ENCODE results near the gene INPP5F.
A peak's percentile ranks its signal among the peaks of the same experiment; 100 is the strongest.
"Not testable (repeated sequence)": the region's sequence is repeated elsewhere in the genome, so short reads cannot be mapped to it uniquely, and the experiment has no call there.

The INPP5F gene

DNA sequence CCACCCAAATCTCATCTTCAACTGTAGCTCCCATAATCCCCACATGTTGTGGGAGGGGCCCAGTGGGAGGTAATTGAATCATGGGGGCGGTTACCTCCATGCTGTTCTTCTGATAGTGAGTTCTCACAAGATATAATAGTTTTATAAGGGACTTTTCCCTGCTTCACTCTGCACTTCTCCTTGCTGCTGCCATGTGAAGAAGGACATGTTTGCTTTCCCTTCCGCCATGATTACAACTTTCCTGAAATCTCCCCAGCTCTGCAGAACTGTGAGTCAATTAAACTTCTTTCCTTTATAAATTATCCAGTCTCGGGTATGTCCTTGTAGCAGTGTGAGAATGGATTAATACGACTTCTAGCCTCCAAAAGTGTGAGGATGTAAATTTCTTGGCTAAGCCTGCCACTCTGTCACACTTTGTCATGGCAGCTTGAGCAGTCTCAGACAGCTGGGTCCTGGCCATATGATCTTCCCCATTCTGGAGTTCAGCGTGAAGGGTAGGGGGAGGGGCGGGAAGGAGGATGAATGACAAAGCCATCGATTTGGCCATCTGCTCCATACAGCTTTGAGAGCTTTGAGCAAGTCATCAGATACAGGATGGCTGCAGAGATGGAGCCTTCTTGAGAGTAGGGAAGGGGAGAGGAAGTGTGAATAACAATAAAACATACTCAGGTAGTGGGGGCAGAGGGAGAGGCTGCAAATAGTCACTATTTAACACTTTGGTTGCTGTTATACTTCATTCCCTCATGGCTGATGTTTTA, 19.1 kb upstream of the INPP5F start:
- no peaks in the 10 kb centered on the region for H3K36me3 ChIP-seq (ENCODE audit: control insufficient read depth in 2 of 2, insufficient read depth in 2 of 2, low read length in 2 of 2)
- no peaks in the 10 kb centered on the region for H3K27me3 ChIP-seq (ENCODE audit: control insufficient read depth in 1 of 2, insufficient read depth in 2 of 2, low read length in 2 of 2)
- H3K9ac ChIP-seq (ENCODE audit: low read length in 2 of 2): no peak overlapping the region
- no peaks in the 10 kb centered on the region for H3K9me3 ChIP-seq (ENCODE audit: control insufficient read depth in 2 of 2, low read length in 2 of 2)
- H3K27ac ChIP-seq (ENCODE audit: low read length): no peak overlapping the region
- H3K4me3 ChIP-seq (ENCODE audit: low read length in 2 of 2): no peak overlapping the region
- H3K4me1 ChIP-seq (ENCODE audit: control insufficient read depth, insufficient read depth, low read length): no peaks in the 10 kb centered on the region

- not testable (repeated sequence) for H3K4me1 ChIP-seq (ENCODE audit: control insufficient read depth, insufficient read depth, low read length); H3K9ac ChIP-seq (ENCODE audit: low read length in 2 of 2); H3K27ac ChIP-seq (ENCODE audit: low read length); H3K27me3 ChIP-seq (ENCODE audit: control insufficient read depth in 1 of 2, insufficient read depth in 2 of 2, low read length in 2 of 2); H3K4me3 ChIP-seq (ENCODE audit: low read length in 2 of 2); H3K36me3 ChIP-seq (ENCODE audit: control insufficient read depth in 2 of 2, insufficient read depth in 2 of 2, low read length in 2 of 2); H3K9me3 ChIP-seq (ENCODE audit: control insufficient read depth in 2 of 2, low read length in 2 of 2)
Measured at GRCh38 chr10:119707331-119707730, 18.5 kb upstream of the INPP5F start.

DNA sequence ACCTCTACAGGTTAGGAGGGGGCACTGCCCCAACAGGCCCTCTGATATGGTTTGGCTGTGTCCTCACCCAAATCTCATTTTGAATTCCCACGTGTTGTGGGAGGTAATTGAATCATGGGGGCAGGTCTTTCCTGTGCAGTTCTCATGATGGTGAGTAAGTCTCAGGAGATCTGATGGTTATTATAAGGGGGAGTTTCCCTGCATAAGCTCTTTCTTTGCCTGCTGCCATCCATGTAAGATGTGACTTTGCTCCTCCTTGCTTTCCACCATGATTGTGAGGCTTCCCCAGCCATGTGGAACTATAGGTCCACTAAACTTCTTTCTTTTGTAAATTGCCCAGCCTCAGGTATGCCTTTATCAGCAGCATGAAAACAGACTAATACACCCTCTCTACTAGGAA, 14.9 kb upstream of the INPP5F start:
- H3K9ac ChIP-seq (ENCODE audit: low read length in 2 of 2); H3K4me3 ChIP-seq (ENCODE audit: low read length in 2 of 2); H3K9me3 ChIP-seq (ENCODE audit: control insufficient read depth in 2 of 2, low read length in 2 of 2); H3K4me1 ChIP-seq (ENCODE audit: control insufficient read depth, insufficient read depth, low read length); H3K36me3 ChIP-seq (ENCODE audit: control insufficient read depth in 2 of 2, insufficient read depth in 2 of 2, low read length in 2 of 2); H3K27ac ChIP-seq (ENCODE audit: low read length); H3K27me3 ChIP-seq (ENCODE audit: control insufficient read depth in 1 of 2, insufficient read depth in 2 of 2, low read length in 2 of 2): not testable (repeated sequence)

DNA sequence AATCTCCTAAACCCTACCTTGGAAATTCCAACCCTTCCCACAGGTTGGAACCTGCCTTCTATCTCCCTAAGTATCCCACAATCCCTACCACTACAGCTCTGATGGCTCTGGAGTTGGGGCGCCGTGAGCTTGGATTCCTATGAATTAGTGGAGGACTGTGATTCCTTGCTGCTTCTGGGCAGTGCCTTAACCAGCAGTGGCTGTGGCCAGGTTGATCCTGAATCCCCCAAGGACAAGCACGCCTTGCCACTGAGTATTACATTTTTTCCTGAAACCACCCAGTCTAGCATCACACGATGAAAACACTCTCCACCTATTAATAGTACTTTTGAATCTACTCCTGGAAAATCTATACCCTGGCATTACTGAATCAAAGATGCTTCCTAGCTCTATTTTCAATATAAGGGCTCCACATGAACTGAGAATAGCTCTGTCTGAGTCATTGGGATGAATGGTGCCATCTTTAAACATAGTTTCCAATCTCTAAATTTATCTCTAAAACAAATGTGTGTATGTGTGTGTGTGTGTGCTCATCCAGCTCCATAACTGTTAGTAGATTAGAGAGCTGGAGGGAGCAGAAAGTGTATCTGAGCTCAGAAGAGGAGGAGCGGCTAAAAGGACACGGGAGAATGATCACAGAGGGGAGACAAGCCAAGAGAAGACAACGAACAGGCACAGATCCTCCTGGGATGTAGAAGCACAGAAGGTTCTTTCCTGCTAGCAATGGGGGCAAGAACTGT, 11.9 kb upstream of the INPP5F start:
- no peak overlapping the region for H3K9ac ChIP-seq (ENCODE audit: low read length in 2 of 2)
- H3K27me3 ChIP-seq (ENCODE audit: control insufficient read depth in 1 of 2, insufficient read depth in 2 of 2, low read length in 2 of 2): no peaks in the 10 kb centered on the region
- no peaks in the 10 kb centered on the region for H3K9me3 ChIP-seq (ENCODE audit: control insufficient read depth in 2 of 2, low read length in 2 of 2)
- H3K4me3 ChIP-seq (ENCODE audit: low read length in 2 of 2): no peak overlapping the region
- no peak overlapping the region for H3K27ac ChIP-seq (ENCODE audit: low read length)
- H3K36me3 ChIP-seq (ENCODE audit: control insufficient read depth in 2 of 2, insufficient read depth in 2 of 2, low read length in 2 of 2): no peaks in the 10 kb centered on the region
- H3K4me1 ChIP-seq (ENCODE audit: control insufficient read depth, insufficient read depth, low read length): peaks cover 3% of the 10 kb centered on the region

- Histone ChIP-seq H3K27ac (ENCODE audit: low read length) (no peak overlapping the region), H3K27me3 (ENCODE audit: control insufficient read depth in 1 of 2, insufficient read depth in 2 of 2, low read length in 2 of 2) (no peaks in the 10 kb centered on the region), H3K9ac (ENCODE audit: low read length in 2 of 2) (no peak overlapping the region), H3K4me3 (ENCODE audit: low read length in 2 of 2) (no peak overlapping the region), H3K9me3 (ENCODE audit: control insufficient read depth in 2 of 2, low read length in 2 of 2) (no peaks in the 10 kb centered on the region), H3K36me3 (ENCODE audit: control insufficient read depth in 2 of 2, insufficient read depth in 2 of 2, low read length in 2 of 2) (no peaks in the 10 kb centered on the region), H3K4me1 (ENCODE audit: control insufficient read depth, insufficient read depth, low read length) (peaks cover 3% of the 10 kb centered on the region)
Measured at GRCh38 chr10:119714484-119714816, 11.4 kb upstream of the INPP5F start.

- H3K4me3 ChIP-seq (ENCODE audit: low read length in 2 of 2): peak overlapping the region in 1 of 2 donors; percentile 22
- peak overlapping the region in 1 of 2 donors; percentile 29 for H3K9ac ChIP-seq (ENCODE audit: low read length in 2 of 2)
- H3K9me3 ChIP-seq (ENCODE audit: control insufficient read depth in 2 of 2, low read length in 2 of 2): no peaks in the 10 kb centered on the region
- H3K36me3 ChIP-seq (ENCODE audit: control insufficient read depth in 2 of 2, insufficient read depth in 2 of 2, low read length in 2 of 2): no peaks in the 10 kb centered on the region
- no peaks in the 10 kb centered on the region for H3K27me3 ChIP-seq (ENCODE audit: control insufficient read depth in 1 of 2, insufficient read depth in 2 of 2, low read length in 2 of 2)
- H3K4me1 ChIP-seq (ENCODE audit: control insufficient read depth, insufficient read depth, low read length): peaks cover 3% of the 10 kb centered on the region
- no peak overlapping the region for H3K27ac ChIP-seq (ENCODE audit: low read length)
Measured at GRCh38 chr10:119715628-119716505, 10.0 kb upstream of the INPP5F start.

GRCh38 chr10:119723161-119723560, 2.7 kb upstream of the INPP5F start:
- no peak overlapping the region for H3K9ac ChIP-seq (ENCODE audit: low read length in 2 of 2)
- no peaks in the 10 kb centered on the region for H3K36me3 ChIP-seq (ENCODE audit: control insufficient read depth in 2 of 2, insufficient read depth in 2 of 2, low read length in 2 of 2)

DNA sequence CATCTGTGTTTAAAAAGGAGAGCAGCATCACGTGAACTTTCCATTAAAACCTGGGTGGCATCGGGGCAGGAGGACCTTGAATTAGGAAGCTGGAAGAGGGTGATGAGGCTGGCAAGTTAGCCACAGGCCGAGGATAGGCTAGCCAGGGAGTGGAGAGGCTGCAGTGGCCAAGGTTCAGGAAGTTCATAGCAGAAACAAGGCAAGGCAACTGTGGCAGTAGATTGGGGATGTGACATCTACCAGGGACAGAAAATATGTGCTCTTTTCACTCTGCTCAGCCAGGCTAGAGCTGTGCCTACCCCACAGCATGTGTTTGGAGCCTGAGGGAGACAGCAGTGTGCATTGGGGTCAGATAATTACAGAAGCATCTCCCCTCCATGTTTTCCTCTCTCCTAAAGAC, 2.2 kb upstream of the INPP5F start:
- no peak overlapping the region for H3K4me3 ChIP-seq (ENCODE audit: low read length in 2 of 2)
- H3K9me3 ChIP-seq (ENCODE audit: control insufficient read depth in 2 of 2, low read length in 2 of 2): no peaks in the 10 kb centered on the region
- H3K4me1 ChIP-seq (ENCODE audit: control insufficient read depth, insufficient read depth, low read length): peaks cover 21% of the 10 kb centered on the region
- no peak overlapping the region for H3K27ac ChIP-seq (ENCODE audit: low read length)
- H3K27me3 ChIP-seq (ENCODE audit: control insufficient read depth in 1 of 2, insufficient read depth in 2 of 2, low read length in 2 of 2): no peaks in the 10 kb centered on the region
- H3K9ac ChIP-seq (ENCODE audit: low read length in 2 of 2): no peak overlapping the region
- H3K36me3 ChIP-seq (ENCODE audit: control insufficient read depth in 2 of 2, insufficient read depth in 2 of 2, low read length in 2 of 2): no peaks in the 10 kb centered on the region

More at GRCh38 chr10:119723161-119723560, 2.7 kb upstream of the INPP5F start:
- Histone ChIP-seq H3K4me1 (ENCODE audit: control insufficient read depth, insufficient read depth, low read length) (peaks cover 19% of the 10 kb centered on the region), H3K27me3 (ENCODE audit: control insufficient read depth in 1 of 2, insufficient read depth in 2 of 2, low read length in 2 of 2) (no peaks in the 10 kb centered on the region), H3K27ac (ENCODE audit: low read length) (no peak overlapping the region), H3K9me3 (ENCODE audit: control insufficient read depth in 2 of 2, low read length in 2 of 2) (no peaks in the 10 kb centered on the region), H3K4me3 (ENCODE audit: low read length in 2 of 2) (no peak overlapping the region)

GRCh38 chr10:119724593-119725516, 995 bp upstream of the INPP5F start:
- H3K27ac ChIP-seq (ENCODE audit: low read length): peak overlapping the region; percentile 73
- H3K4me1 ChIP-seq (ENCODE audit: control insufficient read depth, insufficient read depth, low read length): peaks cover 21% of the 10 kb centered on the region
- H3K4me3 ChIP-seq (ENCODE audit: low read length in 2 of 2): peak overlapping the region; percentile 84 to 90
- H3K9ac ChIP-seq (ENCODE audit: low read length in 2 of 2): peak overlapping the region; percentile 79 to 86
- H3K27me3 ChIP-seq (ENCODE audit: control insufficient read depth in 1 of 2, insufficient read depth in 2 of 2, low read length in 2 of 2): no peaks in the 10 kb centered on the region
- no peaks in the 10 kb centered on the region for H3K36me3 ChIP-seq (ENCODE audit: control insufficient read depth in 2 of 2, insufficient read depth in 2 of 2, low read length in 2 of 2)
- no peaks in the 10 kb centered on the region for H3K9me3 ChIP-seq (ENCODE audit: control insufficient read depth in 2 of 2, low read length in 2 of 2)

DNA sequence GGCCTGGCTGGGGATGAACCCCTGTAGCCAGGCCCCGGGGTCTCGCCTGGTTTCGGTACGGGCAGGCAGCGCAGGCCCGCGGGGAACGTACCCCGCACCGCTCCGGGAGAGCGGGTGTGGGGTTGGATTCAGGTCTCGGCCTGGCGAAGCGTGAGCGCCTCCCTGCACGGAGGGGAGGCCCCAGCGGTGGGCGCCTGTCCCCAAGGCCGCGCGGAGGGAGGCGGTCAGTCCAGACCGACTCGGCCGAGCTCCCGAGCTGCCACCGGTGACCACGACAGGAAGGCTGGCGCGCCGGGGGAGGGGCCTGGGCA, 378 bp upstream of the INPP5F start:
- Histone ChIP-seq H3K4me1 (ENCODE audit: control insufficient read depth, insufficient read depth, low read length) (peaks cover 21% of the 10 kb centered on the region), H3K9me3 (ENCODE audit: control insufficient read depth in 2 of 2, low read length in 2 of 2) (no peaks in the 10 kb centered on the region), H3K9ac (ENCODE audit: low read length in 2 of 2) (peak overlapping the region; percentile 79 to 86), H3K4me3 (ENCODE audit: low read length in 2 of 2) (peak overlapping the region; percentile 84 to 90), H3K27me3 (ENCODE audit: control insufficient read depth in 1 of 2, insufficient read depth in 2 of 2, low read length in 2 of 2) (no peaks in the 10 kb centered on the region), H3K36me3 (ENCODE audit: control insufficient read depth in 2 of 2, insufficient read depth in 2 of 2, low read length in 2 of 2) (no peaks in the 10 kb centered on the region), H3K27ac (ENCODE audit: low read length) (peak overlapping the region; percentile 73)

Data from stomach smooth muscle (tissue), 2 donors.